GM12872 (cell line): ENCODE data around the gene ADAMTSL4.

ENCODE experiments used
- CTCF ChIP-seq: IDR thresholded peaks from 3 replicates; pipeline ENCODE4 v1.5.1; 2011; ENCODE audit warnings: low read depth, mild to moderate bottlenecking, low read length, moderate library complexity; ENCODE audit not compliant: insufficient read depth

ADAMTSL4 gene

GRCh38 chr1:150546294-150546937 is 2.8 kb upstream of the ADAMTSL4 start:
- TF ChIP-seq CTCF = no peak

GRCh38 chr1:150548324-150548631 is 930 bp upstream of the ADAMTSL4 start:
- no peak for TF ChIP-seq CTCF

GRCh38 chr1:150549496-150550221 is 451 bp downstream of the ADAMTSL4 start:
- TF ChIP-seq CTCF = no peak

GRCh38 chr1:150550222-150551050 is 1.2 kb downstream of the ADAMTSL4 start:
- TF ChIP-seq CTCF = no peak

- no peak for TF ChIP-seq CTCF
Observed at GRCh38 chr1:150551051-150551783, 2.0 kb downstream of the ADAMTSL4 start.

GRCh38 chr1:150551784-150552127 is 2.5 kb downstream of the ADAMTSL4 start:
- TF ChIP-seq CTCF = no peak
